CD4-positive, alpha-beta T cell (primary cell): Measurements from ENCODE around the gene LPP. TPM values are rescaled to one million over a fixed set of nuclear protein-coding genes. Genes with fewer than 3 reads are reported as not detected.

Experiments used
- ATAC-seq: fragments of 200-7000 bp; cut with Tn5 transposase; one replicate; pipeline ENCODE4 v1.10.0; 2022; ENCODE audit warnings: mild to moderate bottlenecking; ENCODE audit not compliant: poor library complexity
- CTCF ChIA-PET: fragments of 350-600 bp; sonication (Branson Sonifier 250); formaldehyde crosslinking; loops from one replicate; lab custom pipeline; 2021; ENCODE audit warnings: antibody characterized with exemption, inconsistent platforms; lab: Charles Lee
- POLR2A ChIA-PET: fragments of 350-600 bp; sonication (Branson Sonifier 250); formaldehyde crosslinking; loops from one replicate; lab custom pipeline; 2021; ENCODE audit warnings: antibody characterized with exemption, inconsistent platforms; lab: Charles Lee
- DNase-seq, 14 experiments: peaks; one replicate each; pipeline ENCODE4 v3.0.0-alpha.2; 2013 to 2020; ENCODE audit warnings: mixed read lengths in 2 of 14
- H3K27ac ChIP-seq, 2 donors: one replicate each; pipeline versions ENCODE4 v1.5.1 to v1.7.0; 2013; ENCODE audit warnings: low read length in 2 of 2, low read depth in 1 of 2, mild to moderate bottlenecking in 1 of 2
- H3K27me3 ChIP-seq, 2 experiments: 1 replicate in 1 of 2; 2 replicates in 1 of 2; pipeline versions ENCODE4 v1.6.1 to v1.7.0; 2013; ENCODE audit warnings: low read length in 2 of 2, control low read depth in 1 of 2, mild to moderate bottlenecking in 1 of 2, moderate library complexity in 1 of 2; ENCODE audit not compliant: insufficient read depth in 2 of 2, control insufficient read depth in 1 of 2
- H3K36me3 ChIP-seq: one replicate; pipeline ENCODE4 v1.6.1; 2013; ENCODE audit warnings: low read length, control low read depth; ENCODE audit not compliant: insufficient read depth
- H3K4me1 ChIP-seq: one replicate; pipeline ENCODE4 v1.6.1; 2013; ENCODE audit warnings: low read length, control low read depth; ENCODE audit not compliant: insufficient read depth
- H3K4me3 ChIP-seq: one replicate; pipeline ENCODE4 v1.5.1; 2013; ENCODE audit warnings: mild to moderate bottlenecking, low read length, moderate library complexity
- H3K9me3 ChIP-seq, 2 experiments: 1 replicate in 1 of 2; 2 replicates in 1 of 2; pipeline versions ENCODE4 v1.6.1 to v1.7.0; 2013; ENCODE audit warnings: low read length in 2 of 2, mild to moderate bottlenecking in 2 of 2, control low read depth in 1 of 2, moderate library complexity in 1 of 2; ENCODE audit not compliant: control insufficient read depth in 1 of 2, insufficient read depth in 1 of 2
- H3K27ac Mint-ChIP-seq: one replicate; pipeline ENCODE4 v1.8.0; 2020; ENCODE audit warnings: mixed read lengths
- H3K27me3 Mint-ChIP-seq: one replicate; pipeline ENCODE4 v1.8.0; 2021; ENCODE audit warnings: mixed read lengths
- H3K36me3 Mint-ChIP-seq: one replicate; pipeline ENCODE4 v1.8.0; 2021; ENCODE audit warnings: low read depth, mixed read lengths
- H3K4me1 Mint-ChIP-seq: one replicate; pipeline ENCODE4 v1.8.0; 2021; ENCODE audit warnings: low read depth, mixed read lengths
- H3K4me3 Mint-ChIP-seq: one replicate; pipeline ENCODE4 v1.8.0; 2020; ENCODE audit warnings: mild to moderate bottlenecking, mixed read lengths
- H3K9me3 Mint-ChIP-seq: one replicate; pipeline ENCODE4 v1.8.0; 2020; ENCODE audit warnings: mixed read lengths
- CTCF ChIP-seq: fragments of 200-600 bp; IDR thresholded peaks from one replicate; pipeline ENCODE4 v1.8.0; 2022; ENCODE audit warnings: antibody characterized with exemption, mild to moderate bottlenecking
- intact Hi-C, 2 experiments: fragments of 100-400 bp; cut with DNase I in 1 of 2; cut with micrococcal nuclease in 1 of 2; formaldehyde crosslinking; loops; one replicate each; pipeline versions ENCODE4 v1.15.1 to v1.9.0; 2023 to 2025; cut with DNase I, micrococcal nuclease
- total RNA-seq, 174 experiments: library from RNA in 2 of 174; stranded (reverse) in 2 of 174; gene quantifications; one replicate each; pipeline ENCODE4 v1.2.3 and lab custom pipeline; 2021 to 2026

The LPP gene
- total RNA-seq, 2 experiments from 2014 or later, result 45.6 to 45.9 TPM

- TF ChIP-seq CTCF, result no peak
- DNase-seq (no peak), ATAC-seq (no peak)
- Mint-ChIP-seq H3K27me3 (no peaks in the 10 kb centered on the region), H3K9me3 (no peaks in the 10 kb centered on the region), H3K4me3 (no peak overlapping the region), H3K4me1 (peaks cover 42% of the 10 kb centered on the region), H3K27ac (no peak overlapping the region), H3K36me3 (peaks cover 5% of the 10 kb centered on the region)
- ChIA-PET CTCF (no interaction called here), POLR2A (no interaction called here)
- H3K9me3 ChIP-seq, result no peaks in the 10 kb centered on the region
- H3K4me1 ChIP-seq, result no peaks in the 10 kb centered on the region
- H3K36me3 ChIP-seq, result peaks cover 5% of the 10 kb centered on the region
- H3K27ac ChIP-seq, result no peak overlapping the region
- intact Hi-C loops, result no loop called here
- H3K27me3 ChIP-seq, result no peaks in the 10 kb centered on the region
- H3K4me3 ChIP-seq, result no peak overlapping the region
These were observed 64.6 kb downstream of the LPP start for GRCh38 chr3:188218603-188219002.

GRCh38 chr3:188219147-188219546 lies 65.2 kb downstream of the LPP start:
- H3K9me3 Mint-ChIP-seq, result no peaks in the 10 kb centered on the region
- H3K27me3 ChIP-seq, result no peaks in the 10 kb centered on the region
- DNase-seq (no peak), ATAC-seq (no peak)
- H3K27ac ChIP-seq, result no peak overlapping the region
- H3K4me3 ChIP-seq, result no peak overlapping the region
- no peaks in the 10 kb centered on the region for H3K9me3 ChIP-seq
- ChIA-PET CTCF (no interaction called here), POLR2A (no interaction called here)
- H3K36me3 Mint-ChIP-seq, result peaks cover 5% of the 10 kb centered on the region
- intact Hi-C loops, result no loop called here
- H3K27me3 Mint-ChIP-seq, result no peaks in the 10 kb centered on the region
- TF ChIP-seq CTCF, result no peak
- no peak overlapping the region for H3K27ac Mint-ChIP-seq
- peaks cover 37% of the 10 kb centered on the region for H3K4me1 Mint-ChIP-seq
- H3K4me3 Mint-ChIP-seq, result no peak overlapping the region
- no peaks in the 10 kb centered on the region for H3K4me1 ChIP-seq
- peaks cover 2% of the 10 kb centered on the region for H3K36me3 ChIP-seq

- H3K4me3 Mint-ChIP-seq, result no peak overlapping the region
- intact Hi-C loops, result no loop called here
- H3K4me1 ChIP-seq, result no peaks in the 10 kb centered on the region
- H3K4me1 Mint-ChIP-seq, result peaks cover 38% of the 10 kb centered on the region
- peaks cover 9% of the 10 kb centered on the region for H3K36me3 Mint-ChIP-seq
- H3K27me3 ChIP-seq, result no peaks in the 10 kb centered on the region
- no peak overlapping the region for H3K27ac Mint-ChIP-seq
- ATAC-seq, result no peak
- CTCF ChIA-PET, result no interaction called here
- TF ChIP-seq CTCF, result no peak
- POLR2A ChIA-PET, result interaction anchor here (1.2 kb wide), 1 partner anchor 66 kb away, joined by 3 read pairs; the partner anchor contains the start of gene LPP
- no peak for DNase-seq
- no peak overlapping the region for H3K4me3 ChIP-seq
- H3K9me3 Mint-ChIP-seq, result no peaks in the 10 kb centered on the region
- H3K36me3 ChIP-seq, result no peaks in the 10 kb centered on the region
- no peaks in the 10 kb centered on the region for H3K27me3 Mint-ChIP-seq
- H3K27ac ChIP-seq, result no peak overlapping the region
- no peaks in the 10 kb centered on the region for H3K9me3 ChIP-seq
These were observed 66.3 kb downstream of the LPP start for GRCh38 chr3:188220097-188220788.
